Upper lobe of left lung (tissue), 6 donors: ENCODE results near the gene ATRNL1. TPM values are rescaled to one million over a fixed set of nuclear protein-coding genes. Genes with fewer than 3 reads are reported as not detected.

Experiments
- ATAC-seq, 2 donors: fragments of 200-7000 bp; cut with Tn5 transposase; one replicate each; pipeline ENCODE4 v1.9.1; 2022; ENCODE audit warnings: mild to moderate bottlenecking in 2 of 2, moderate library complexity in 2 of 2; ENCODE audit not compliant: low FRiP score in 2 of 2
- DNase-seq, 2 donors: peaks; one replicate each; pipeline ENCODE4 v3.0.0-alpha.2; 2019 to 2020
- H3K27ac ChIP-seq, 4 donors: fragments of 200-600 bp; sonication (generic); one replicate each; pipeline ENCODE4 v1.5.1; 2016 to 2019
- H3K27me3 ChIP-seq, 4 donors: fragments of 200-600 bp; sonication (generic); one replicate each; pipeline ENCODE4 v1.5.1; 2017 to 2019
- H3K36me3 ChIP-seq, 4 donors: fragments of 200-600 bp; sonication (generic); one replicate each; pipeline ENCODE4 v1.5.1; 2016 to 2019
- H3K4me1 ChIP-seq, 4 donors: fragments of 200-600 bp; sonication (generic); one replicate each; pipeline ENCODE4 v1.5.1; 2018 to 2019
- H3K4me3 ChIP-seq, 4 donors: fragments of 200-600 bp; sonication (generic); one replicate each; pipeline ENCODE4 v1.5.1; 2017 to 2019; ENCODE audit warnings: mild to moderate bottlenecking in 2 of 4, moderate library complexity in 1 of 4
- H3K9me3 ChIP-seq, 4 donors: fragments of 200-600 bp; sonication (generic); one replicate each; pipeline ENCODE4 v1.5.1; 2018 to 2019
- EP300 ChIP-seq, 4 donors: sonication (generic); formaldehyde crosslinking; IDR thresholded peaks; one replicate each; pipeline ENCODE4 v1.5.1; 2017; ENCODE audit warnings: antibody characterized with exemption in 4 of 4, control low read depth in 2 of 4
- POLR2A ChIP-seq, 4 donors: fragments of 450-650 bp; IDR thresholded peaks; one replicate each; pipeline ENCODE4 v1.5.1; 2016 to 2017; ENCODE audit warnings: antibody characterized with exemption in 4 of 4, mild to moderate bottlenecking in 2 of 4
- POLR2AphosphoS5 ChIP-seq, 2 donors: sonication (generic); formaldehyde crosslinking; IDR thresholded peaks; one replicate each; pipeline ENCODE4 v1.5.1; 2017; ENCODE audit warnings: antibody characterized with exemption in 2 of 2
- WGBS, 2 donors: methylation state at CpG; one replicate each; pipeline ENCODE4 v1.1.5; 2017 to 2018; 5-methylcytosine and 5-hydroxymethylcytosine counted together
- total RNA-seq, 6 donors: library from RNA; depleted of rRNA in 4 of 6; stranded (reverse); fragments of >200 nt in 4 of 6; gene quantifications; one replicate each; pipeline versions ENCODE4 v1.1.0 to v1.2.1, GENCODE V29; 2016 to 2021
- TF ChIP-seq, protein P1 (sequence below), 6 experiments: fragments of 450-650 bp in 4 of 6; fragments of 200-600 bp in 2 of 6; sonication (generic) in 2 of 6; IDR thresholded peaks; one replicate each; pipeline ENCODE4 v1.5.1; 2016 to 2019; ENCODE audit warnings: antibody characterized with exemption in 6 of 6
- donor health status: DM: no; HTN: no; CAD: no; lungs with moderate emphysema.
- donor health status: DM: no; HTN: yes; CAD: no; lungs with severe emphysema.

ATRNL1 gene
- total RNA-seq, 6 donors from 2014 or later: 0.11 to 1.0 (median 0.39) TPM

DNA sequence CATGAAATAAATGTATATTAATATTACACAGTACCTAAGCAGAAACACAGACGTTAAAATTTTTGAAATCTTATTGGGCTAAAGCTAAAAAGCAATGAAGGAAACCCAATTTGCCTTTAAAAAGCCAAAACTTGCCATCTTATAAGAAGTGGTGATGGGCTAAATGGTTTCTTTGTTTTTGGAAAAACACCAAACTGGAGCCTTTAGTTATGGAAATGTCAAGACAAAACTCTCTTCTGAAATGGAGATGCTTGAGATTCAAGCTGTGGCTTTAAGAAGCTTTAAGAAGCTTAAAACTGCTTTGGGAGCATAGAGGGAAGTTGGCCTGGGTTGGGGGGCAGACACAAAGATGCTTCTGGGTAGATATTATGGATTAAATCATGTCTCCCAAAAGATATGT is 902.9 kb downstream of the ATRNL1 start:
- H3K27me3 ChIP-seq: no peaks in the 10 kb centered on the region
- no peak for TF ChIP-seq POLR2A (IDR thresholded peaks at IDR 0.05)
- TF ChIP-seq, protein P1, sequence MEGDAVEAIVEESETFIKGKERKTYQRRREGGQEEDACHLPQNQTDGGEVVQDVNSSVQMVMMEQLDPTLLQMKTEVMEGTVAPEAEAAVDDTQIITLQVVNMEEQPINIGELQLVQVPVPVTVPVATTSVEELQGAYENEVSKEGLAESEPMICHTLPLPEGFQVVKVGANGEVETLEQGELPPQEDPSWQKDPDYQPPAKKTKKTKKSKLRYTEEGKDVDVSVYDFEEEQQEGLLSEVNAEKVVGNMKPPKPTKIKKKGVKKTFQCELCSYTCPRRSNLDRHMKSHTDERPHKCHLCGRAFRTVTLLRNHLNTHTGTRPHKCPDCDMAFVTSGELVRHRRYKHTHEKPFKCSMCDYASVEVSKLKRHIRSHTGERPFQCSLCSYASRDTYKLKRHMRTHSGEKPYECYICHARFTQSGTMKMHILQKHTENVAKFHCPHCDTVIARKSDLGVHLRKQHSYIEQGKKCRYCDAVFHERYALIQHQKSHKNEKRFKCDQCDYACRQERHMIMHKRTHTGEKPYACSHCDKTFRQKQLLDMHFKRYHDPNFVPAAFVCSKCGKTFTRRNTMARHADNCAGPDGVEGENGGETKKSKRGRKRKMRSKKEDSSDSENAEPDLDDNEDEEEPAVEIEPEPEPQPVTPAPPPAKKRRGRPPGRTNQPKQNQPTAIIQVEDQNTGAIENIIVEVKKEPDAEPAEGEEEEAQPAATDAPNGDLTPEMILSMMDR (IDR thresholded peaks at IDR 0.05): no peak
- no peak for TF ChIP-seq EP300 (IDR thresholded peaks at IDR 0.05)
- no peak for TF ChIP-seq POLR2AphosphoS5 (IDR thresholded peaks at IDR 0.05)
- DNase-seq (no peak), ATAC-seq (no peak)
- no peaks in the 10 kb centered on the region for H3K9me3 ChIP-seq
- 35% methylated on average over 1 of the region's 1 CpG for WGBS, 2 donors
- H3K4me1 ChIP-seq: no peaks in the 10 kb centered on the region
- H3K36me3 ChIP-seq: no peaks in the 10 kb centered on the region
- H3K4me3 ChIP-seq: no peak overlapping the region
- no peak overlapping the region for H3K27ac ChIP-seq

DNA sequence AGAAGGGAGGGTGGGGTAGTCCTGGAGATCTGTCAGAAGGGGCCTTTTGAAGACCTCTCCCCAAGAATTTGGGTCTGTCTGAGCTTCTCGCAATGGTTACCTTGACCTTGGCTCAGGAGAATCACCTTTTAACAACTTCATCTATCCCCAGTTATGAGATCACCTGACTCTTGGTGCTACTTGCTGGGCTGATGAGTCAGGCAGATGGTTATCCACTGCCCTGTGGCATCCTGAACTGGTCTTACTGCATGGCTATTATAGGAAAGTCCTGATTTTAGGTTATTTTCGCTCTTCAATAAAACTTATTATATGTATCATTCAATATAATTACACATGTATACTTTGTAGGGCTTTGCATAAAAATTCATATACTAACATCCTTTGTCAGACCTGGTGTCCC is 905.1 kb downstream of the ATRNL1 start:
- Histone ChIP-seq H3K4me3 (no peak overlapping the region), H3K4me1 (no peaks in the 10 kb centered on the region), H3K27me3 (no peaks in the 10 kb centered on the region), H3K27ac (no peak overlapping the region), H3K9me3 (no peaks in the 10 kb centered on the region), H3K36me3 (no peaks in the 10 kb centered on the region)
- 88 to 97% methylated on average over 2 of the region's 2 CpGs for WGBS, 2 donors
- no peak for TF ChIP-seq POLR2A (IDR thresholded peaks at IDR 0.05)
- no peak for TF ChIP-seq POLR2AphosphoS5 (IDR thresholded peaks at IDR 0.05)
- ATAC-seq: no peak
- no peak for DNase-seq

Other genes starting within 250 kb of the ATRNL1 start
- gene TRUB1, start 155.2 kb upstream of the ATRNL1 start, total RNA-seq: 10 to 100 TPM; 10.1 to 68.0 (median 15.0) TPM